22Rv1 (cell line): ENCODE measurements around the gene MYD88.

Experiments
- ZFX ChIP-seq: fragments of 450-650 bp; IDR thresholded peaks from 2 replicates; pipeline ENCODE4 v1.6.1; 2017; ENCODE audit warnings: antibody characterized with exemption, borderline replicate concordance
- TF ChIP-seq, protein P1 (sequence below): fragments of 450-650 bp; IDR thresholded peaks from 2 replicates; pipeline ENCODE4 v1.5.1; 2017; ENCODE audit warnings: mild to moderate bottlenecking

DNA sequence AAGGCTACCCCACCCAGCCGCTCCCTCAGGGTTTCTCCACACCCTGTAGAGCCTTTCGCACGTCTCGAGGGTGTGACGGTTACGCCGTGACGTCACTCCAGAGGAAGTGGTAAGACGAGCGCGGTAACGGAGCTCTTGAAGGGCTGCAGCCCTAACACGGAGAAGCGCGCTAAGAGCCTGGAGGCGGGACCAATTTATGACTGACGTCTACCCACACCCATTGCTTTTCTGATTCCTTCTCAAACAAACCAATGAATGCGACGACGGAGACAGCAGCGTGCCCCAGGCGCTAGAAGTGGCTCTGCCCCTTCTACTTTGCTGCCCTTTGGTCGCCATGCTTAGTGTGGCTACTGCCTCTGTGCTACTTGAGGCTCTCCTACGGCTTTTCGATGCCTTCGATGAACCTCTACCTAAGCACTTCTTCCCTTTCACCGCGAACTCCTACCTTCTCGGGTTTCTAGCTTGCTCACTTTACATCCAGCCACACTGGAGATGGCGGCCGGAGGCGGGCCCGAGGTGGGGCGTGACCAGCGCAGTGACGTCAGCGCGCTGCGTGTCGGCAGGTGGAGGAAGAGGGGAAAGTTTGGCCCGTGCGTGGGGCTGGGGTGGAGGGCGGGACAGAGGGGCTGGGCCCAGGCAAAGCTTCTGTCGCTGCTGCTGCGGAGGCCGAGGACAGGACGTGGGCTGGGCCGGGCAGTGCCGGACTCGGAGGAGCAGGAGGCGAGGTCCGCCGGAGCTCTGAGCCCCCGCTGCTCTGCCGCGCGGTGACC lies 26.7 kb downstream of the MYD88 start, which contains the start of gene OXSR1:
- TF ChIP-seq, protein P1, sequence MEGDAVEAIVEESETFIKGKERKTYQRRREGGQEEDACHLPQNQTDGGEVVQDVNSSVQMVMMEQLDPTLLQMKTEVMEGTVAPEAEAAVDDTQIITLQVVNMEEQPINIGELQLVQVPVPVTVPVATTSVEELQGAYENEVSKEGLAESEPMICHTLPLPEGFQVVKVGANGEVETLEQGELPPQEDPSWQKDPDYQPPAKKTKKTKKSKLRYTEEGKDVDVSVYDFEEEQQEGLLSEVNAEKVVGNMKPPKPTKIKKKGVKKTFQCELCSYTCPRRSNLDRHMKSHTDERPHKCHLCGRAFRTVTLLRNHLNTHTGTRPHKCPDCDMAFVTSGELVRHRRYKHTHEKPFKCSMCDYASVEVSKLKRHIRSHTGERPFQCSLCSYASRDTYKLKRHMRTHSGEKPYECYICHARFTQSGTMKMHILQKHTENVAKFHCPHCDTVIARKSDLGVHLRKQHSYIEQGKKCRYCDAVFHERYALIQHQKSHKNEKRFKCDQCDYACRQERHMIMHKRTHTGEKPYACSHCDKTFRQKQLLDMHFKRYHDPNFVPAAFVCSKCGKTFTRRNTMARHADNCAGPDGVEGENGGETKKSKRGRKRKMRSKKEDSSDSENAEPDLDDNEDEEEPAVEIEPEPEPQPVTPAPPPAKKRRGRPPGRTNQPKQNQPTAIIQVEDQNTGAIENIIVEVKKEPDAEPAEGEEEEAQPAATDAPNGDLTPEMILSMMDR = no peak
- TF ChIP-seq ZFX = no peak
